Hepatocyte (in vitro differentiated cells): ENCODE results near the gene LCN15. TPM values are rescaled to one million over a fixed set of nuclear protein-coding genes. Genes with fewer than 3 reads are reported as not detected.
A peak's percentile ranks its signal among the peaks of the same experiment; 100 is the strongest.

Experiments
- DNase-seq: peaks from one replicate; pipeline ENCODE4 v3.0.0-alpha.2; 2016; ENCODE audit warnings: low spot score
- H2AFZ ChIP-seq: fragments of 200-600 bp; sonication (generic); 2 replicates; pipeline ENCODE4 v1.6.0; 2016; ENCODE audit warnings: antibody characterized with exemption, mild to moderate bottlenecking
- H3K27ac ChIP-seq: fragments of 200-600 bp; sonication (generic); 2 replicates; pipeline ENCODE4 v1.5.1; 2016; ENCODE audit warnings: mild to moderate bottlenecking
- H3K27me3 ChIP-seq: fragments of 200-600 bp; sonication (generic); 2 replicates; pipeline ENCODE4 v1.6.1; 2016
- H3K36me3 ChIP-seq: fragments of 200-600 bp; sonication (generic); replicated peaks from 2 replicates; pipeline ENCODE4 v1.5.1; 2016; ENCODE audit warnings: low read depth; ENCODE audit not compliant: insufficient read depth
- H3K4me1 ChIP-seq: fragments of 200-600 bp; sonication (generic); 2 replicates; pipeline ENCODE4 v1.5.1; 2016; ENCODE audit warnings: mild to moderate bottlenecking, moderate library complexity; ENCODE audit not compliant: insufficient read depth
- H3K4me2 ChIP-seq: fragments of 200-600 bp; sonication (generic); 2 replicates; pipeline ENCODE4 v1.6.0; 2016
- H3K4me3 ChIP-seq: fragments of 200-600 bp; sonication (generic); 2 replicates; pipeline ENCODE4 v1.5.1; 2016; ENCODE audit warnings: mild to moderate bottlenecking
- H3K79me2 ChIP-seq: fragments of 200-600 bp; sonication (generic); 2 replicates; pipeline ENCODE4 v1.6.0; 2017; ENCODE audit warnings: mild to moderate bottlenecking
- H3K9me2 ChIP-seq: fragments of 200-600 bp; sonication (generic); replicated peaks from 2 replicates; pipeline ENCODE4 v1.6.0; 2017; ENCODE audit warnings: mild to moderate bottlenecking; ENCODE audit not compliant: insufficient read depth
- H3K9me3 ChIP-seq: fragments of 200-600 bp; sonication (generic); 2 replicates; pipeline ENCODE4 v1.5.1; 2016; ENCODE audit warnings: low read depth, mild to moderate bottlenecking
- H4K20me1 ChIP-seq: fragments of 200-600 bp; sonication (generic); 2 replicates; pipeline ENCODE4 v1.6.0; 2016; ENCODE audit warnings: mild to moderate bottlenecking; ENCODE audit not compliant: insufficient read depth, poor library complexity, severe bottlenecking
- CTCF ChIP-seq: fragments of 200-600 bp; sonication (generic); IDR thresholded peaks from 2 replicates; pipeline ENCODE4 v1.5.1; 2016; ENCODE audit warnings: antibody characterized with exemption, mild to moderate bottlenecking; ENCODE audit not compliant: poor library complexity
- EZH2 ChIP-seq: fragments of 200-600 bp; sonication (generic); IDR thresholded peaks from 2 replicates; pipeline ENCODE4 v1.6.1; 2016; ENCODE audit warnings: antibody characterized with exemption, mild to moderate bottlenecking, borderline replicate concordance
- EZH2phosphoT487 ChIP-seq: fragments of 200-600 bp; sonication (generic); IDR thresholded peaks from one replicate; pipeline ENCODE4 v1.6.1; 2018; ENCODE audit warnings: antibody characterized with exemption, mild to moderate bottlenecking, low read depth, moderate library complexity; ENCODE audit not compliant: unreplicated experiment, severe bottlenecking
- WGBS: methylation state at CpG from one replicate; pipeline ENCODE4 v1.1.6; 2016; ENCODE audit warnings: low lambda C conversion rate; ENCODE audit errors: missing lambda C conversion rate; 5-methylcytosine and 5-hydroxymethylcytosine counted together
- polyA plus RNA-seq: library from polyadenylated mRNA; unstranded; fragments of >200 nt; fragmentation: Nextera tagmentation; extraction: Ambion mirVana; gene quantifications from 2 replicates; pipeline ENCODE4 v1.2.1, GENCODE V29; 2016
- total RNA-seq: library from RNA; depleted of rRNA; stranded (reverse); fragments of >200 nt; gene quantifications from 2 replicates; pipeline ENCODE4 v1.2.3, GENCODE V29; 2014

LCN15 gene
- total and polyA plus RNA-seq, 2 experiments from 2014 or later: 1.4 to 1.5 TPM

DNA sequence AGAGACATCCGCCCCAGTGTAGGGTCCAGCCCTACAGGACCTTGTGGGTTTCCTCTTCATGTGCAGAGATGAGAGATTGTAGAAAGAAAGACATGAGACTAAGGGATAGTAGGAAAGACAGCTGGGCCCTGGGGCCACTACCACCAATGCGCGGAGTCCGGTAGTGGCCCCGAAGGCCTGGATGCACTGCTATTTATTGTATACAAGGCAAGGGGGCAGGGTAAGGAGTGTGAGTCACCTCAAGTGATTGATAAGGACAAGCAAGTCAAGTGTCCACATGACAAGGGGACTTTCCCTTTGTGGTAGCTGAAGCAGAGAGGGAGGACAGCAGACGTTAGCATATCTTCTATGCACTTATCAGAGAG, 20.7 kb upstream of the LCN15 start:
- no peaks in the 10 kb centered on the region for H3K9me3 ChIP-seq
- H3K79me2 ChIP-seq: no peaks in the 10 kb centered on the region
- TF ChIP-seq EZH2phosphoT487 (no peak), CTCF (no peak)
- no peaks in the 10 kb centered on the region for H3K36me3 ChIP-seq
- H4K20me1 ChIP-seq: no peaks in the 10 kb centered on the region
- no peak overlapping the region for H3K4me2 ChIP-seq
- no peak overlapping the region for H3K27ac ChIP-seq
- H3K9me2 ChIP-seq: no peaks in the 10 kb centered on the region
- no peaks in the 10 kb centered on the region for H3K27me3 ChIP-seq
- H2AFZ ChIP-seq: no peak overlapping the region
- peaks cover 37% of the 10 kb centered on the region for H3K4me1 ChIP-seq
- peak; percentile 72 for DNase-seq
- H3K4me3 ChIP-seq: no peak overlapping the region
- WGBS: 49% methylated on average over 6 of the region's 6 CpGs

DNA sequence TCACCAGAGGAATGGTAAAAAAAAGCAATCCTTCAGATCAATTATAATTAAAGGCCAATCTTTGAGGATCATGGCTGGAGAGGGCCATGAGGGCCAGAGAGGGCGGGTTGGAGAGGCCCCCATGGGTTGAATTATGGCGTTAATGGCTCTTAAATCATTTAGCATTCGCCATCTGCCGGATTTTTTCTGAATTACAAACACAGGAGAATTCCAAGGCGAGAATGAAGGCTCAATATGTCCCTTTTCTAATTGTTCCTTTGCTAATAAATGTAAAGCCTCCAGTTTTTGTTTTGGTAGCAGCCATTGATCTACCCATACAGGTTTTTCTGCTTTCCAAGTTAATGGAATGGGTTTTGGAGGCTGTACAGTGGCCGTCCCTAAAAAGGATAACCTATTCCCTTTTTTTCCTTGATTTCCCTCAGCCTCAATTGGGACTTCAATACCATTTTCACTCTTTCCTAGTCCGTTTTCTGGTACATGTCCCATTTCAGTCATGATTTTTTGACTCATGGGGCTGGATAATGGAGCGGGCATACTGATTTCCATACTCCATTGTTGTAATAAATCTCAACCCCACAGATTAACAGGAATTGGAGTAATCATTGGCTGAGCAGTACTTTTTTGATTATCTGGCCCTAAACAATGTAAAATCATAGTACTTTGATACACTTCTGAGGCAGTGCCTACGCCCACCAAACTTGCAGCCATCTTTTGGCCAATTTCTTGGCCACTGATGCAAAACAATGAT, 20.1 kb upstream of the LCN15 start:
- Histone ChIP-seq H3K27ac (no peak overlapping the region), H3K9me3 (no peaks in the 10 kb centered on the region), H4K20me1 (no peaks in the 10 kb centered on the region), H3K4me2 (no peak overlapping the region), H3K27me3 (no peaks in the 10 kb centered on the region), H3K79me2 (no peaks in the 10 kb centered on the region), H2AFZ (no peak overlapping the region), H3K36me3 (no peaks in the 10 kb centered on the region), H3K4me1 (peaks cover 33% of the 10 kb centered on the region), H3K9me2 (no peaks in the 10 kb centered on the region), H3K4me3 (no peak overlapping the region)
- TF ChIP-seq CTCF (peak; percentile 53), EZH2 (no peak)
- WGBS: 56% methylated on average over 9 of the region's 9 CpGs
- no peak for DNase-seq

DNA sequence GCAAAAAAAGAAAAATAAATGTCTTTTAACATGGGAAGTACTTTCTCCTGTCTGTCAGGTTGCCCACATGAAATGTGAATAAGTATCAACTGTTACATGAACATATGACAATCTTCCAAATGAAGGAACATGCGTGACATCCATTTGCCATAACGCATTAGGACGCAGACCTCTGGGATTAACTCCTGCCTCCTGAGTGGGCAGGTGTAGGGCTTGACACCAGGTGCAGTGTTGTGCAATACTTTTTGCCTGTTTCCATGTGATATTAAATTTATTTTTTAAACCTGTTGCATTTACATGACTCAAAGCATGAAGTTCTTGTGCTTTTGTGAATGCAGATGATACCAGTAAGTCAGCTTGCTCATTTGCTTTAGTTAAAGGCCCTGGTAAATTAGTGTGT, 18.1 kb upstream of the LCN15 start:
- WGBS: 92% methylated on average over 3 of the region's 3 CpGs
- no peak overlapping the region for H3K4me2 ChIP-seq
- no peaks in the 10 kb centered on the region for H3K36me3 ChIP-seq
- TF ChIP-seq EZH2phosphoT487: no peak
- no peak for TF ChIP-seq EZH2
- no peak for TF ChIP-seq CTCF
- H2AFZ ChIP-seq: no peak overlapping the region
- no peak for DNase-seq
- H3K9me2 ChIP-seq: no peaks in the 10 kb centered on the region
- no peaks in the 10 kb centered on the region for H3K79me2 ChIP-seq
- H4K20me1 ChIP-seq: no peaks in the 10 kb centered on the region
- H3K9me3 ChIP-seq: no peaks in the 10 kb centered on the region
- H3K4me3 ChIP-seq: no peak overlapping the region
- H3K27me3 ChIP-seq: no peaks in the 10 kb centered on the region
- no peak overlapping the region for H3K27ac ChIP-seq
- H3K4me1 ChIP-seq: peaks cover 28% of the 10 kb centered on the region

- 70% methylated on average over 5 of the region's 5 CpGs for WGBS
- TF ChIP-seq CTCF (no peak), EZH2 (no peak), EZH2phosphoT487 (no peak)
- H3K27ac ChIP-seq: peak overlapping the region; percentile 79
These were observed 15.5 kb upstream of the LCN15 start for GRCh38 chr9:136779808-136780207.

More at GRCh38 chr9:136779808-136780207, 15.5 kb upstream of the LCN15 start:
- Histone ChIP-seq H3K4me2 (no peak overlapping the region), H3K9me2 (no peaks in the 10 kb centered on the region), H3K79me2 (no peaks in the 10 kb centered on the region), H3K4me3 (no peak overlapping the region), H3K9me3 (no peaks in the 10 kb centered on the region), H3K4me1 (peaks cover 36% of the 10 kb centered on the region), H3K36me3 (no peaks in the 10 kb centered on the region), H2AFZ (no peak overlapping the region), H4K20me1 (no peaks in the 10 kb centered on the region), H3K27me3 (no peaks in the 10 kb centered on the region)
- no peak for DNase-seq
